HG03095 (cell line): ENCODE results near the gene ADAMTSL3.
"Not testable (repeated sequence)": the region's sequence is repeated elsewhere in the genome, so short reads cannot be mapped to it uniquely, and the experiment has no call there.

Source experiments
- ATAC-seq: cut with Tn5 transposase; IDR thresholded peaks from one replicate; pipeline ENCODE4 v1.9.1; 2021; ENCODE audit warnings: moderate library complexity; ENCODE audit not compliant: unreplicated experiment

Gene ADAMTSL3

GRCh38 chr15:84003791-84004503 lies 350.0 kb downstream of the ADAMTSL3 start:
- no peak for ATAC-seq

- ATAC-seq: no peak
Observed at GRCh38 chr15:84006421-84006820, 352.5 kb downstream of the ADAMTSL3 start.

GRCh38 chr15:84009616-84010015 lies 355.7 kb downstream of the ADAMTSL3 start:
- ATAC-seq: no peak

- ATAC-seq: no peak
Observed at GRCh38 chr15:84010246-84010645, 356.3 kb downstream of the ADAMTSL3 start.

- ATAC-seq: no peak
Observed at GRCh38 chr15:84016371-84016770, 362.4 kb downstream of the ADAMTSL3 start.

GRCh38 chr15:84022516-84022915 lies 368.6 kb downstream of the ADAMTSL3 start:
- no peak for ATAC-seq

- no peak for ATAC-seq
Observed at GRCh38 chr15:84023636-84024035, 369.7 kb downstream of the ADAMTSL3 start.

- ATAC-seq: no peak
Observed at GRCh38 chr15:84033793-84034553, 380.1 kb downstream of the ADAMTSL3 start.

GRCh38 chr15:84034578-84035398 lies 380.9 kb downstream of the ADAMTSL3 start:
- ATAC-seq: no peak

- no peak for ATAC-seq
Observed at GRCh38 chr15:84035399-84035766, 381.5 kb downstream of the ADAMTSL3 start.

- ATAC-seq: no peak
Observed at GRCh38 chr15:84037301-84037700, 383.4 kb downstream of the ADAMTSL3 start.

- not testable (repeated sequence) for ATAC-seq
Observed at GRCh38 chr15:84042434-84043056, 388.6 kb downstream of the ADAMTSL3 start.

- no peak for ATAC-seq
Observed at GRCh38 chr15:84046064-84046637, 392.2 kb downstream of the ADAMTSL3 start.

- not testable (repeated sequence) for ATAC-seq
Observed at GRCh38 chr15:84049480-84049879, 395.6 kb downstream of the ADAMTSL3 start.

- no peak for ATAC-seq
Observed at GRCh38 chr15:84050076-84050475, 396.2 kb downstream of the ADAMTSL3 start.

GRCh38 chr15:84051146-84051545 lies 397.2 kb downstream of the ADAMTSL3 start:
- ATAC-seq: not testable (repeated sequence)

GRCh38 chr15:84054544-84054943 lies 400.6 kb downstream of the ADAMTSL3 start:
- ATAC-seq: not testable (repeated sequence)

- ATAC-seq: no peak
Observed at GRCh38 chr15:84057714-84058331, 403.9 kb downstream of the ADAMTSL3 start.

GRCh38 chr15:84063674-84064073 lies 409.8 kb downstream of the ADAMTSL3 start:
- ATAC-seq: not testable (repeated sequence)

- ATAC-seq: not testable (repeated sequence)
Observed at GRCh38 chr15:84068674-84069073, 414.8 kb downstream of the ADAMTSL3 start.
